OCI-LY7 (cell line): ENCODE measurements around the gene RIMBP2. TPM values are rescaled to one million over a fixed set of nuclear protein-coding genes. Genes with fewer than 3 reads are reported as not detected.

Experiments
- BruUV-seq: library from RNA; stranded (reverse); fragments of 400-500 nt; replicated peaks from 2 replicates; lab custom pipeline; 2021; lab: Mats Ljungman, UMichigan
- CTCF ChIA-PET: fragments of 300-600 bp; sonication (Branson Sonifier 250); formaldehyde crosslinking; loops from one replicate; lab custom pipeline; 2022; ENCODE audit warnings: antibody characterized with exemption; ENCODE audit not compliant: unreplicated experiment; lab: Charles Lee
- POLR2A ChIA-PET: fragments of 300-600 bp; sonication (Branson Sonifier 250); formaldehyde crosslinking; loops from one replicate; lab custom pipeline; 2022; ENCODE audit warnings: antibody characterized with exemption; lab: Charles Lee
- DNase-seq: peaks from one replicate; pipeline ENCODE4 v3.0.0-alpha.2; 2015; ENCODE audit warnings: low spot score
- H2AFZ ChIP-seq: fragments of 200-600 bp; sonication (generic), shearing (Covaris generic); 2 replicates; pipeline ENCODE4 v1.6.1; 2014; ENCODE audit warnings: mild to moderate bottlenecking, antibody characterized with exemption, low read length, moderate library complexity
- H3K27ac ChIP-seq: fragments of 200-600 bp; sonication (generic); 2 replicates; pipeline ENCODE4 v1.5.1; 2014; ENCODE audit warnings: mixed run types, low read depth, mild to moderate bottlenecking, moderate library complexity, low read length, inconsistent platforms; ENCODE audit not compliant: poor library complexity, severe bottlenecking
- H3K36me3 ChIP-seq: fragments of 200-600 bp; sonication (generic); 2 replicates; pipeline ENCODE4 v1.6.1; 2014; ENCODE audit warnings: mild to moderate bottlenecking, antibody characterized with exemption, low read length, moderate library complexity, mixed read lengths; ENCODE audit not compliant: insufficient read depth
- H3K4me1 ChIP-seq: fragments of 200-600 bp; sonication (generic); 2 replicates; pipeline ENCODE4 v1.5.1; 2014; ENCODE audit warnings: mild to moderate bottlenecking, low read length; ENCODE audit not compliant: insufficient read depth, poor library complexity, severe bottlenecking
- H3K4me2 ChIP-seq: fragments of 200-600 bp; sonication (generic); 2 replicates; pipeline ENCODE4 v1.6.1; 2014; ENCODE audit warnings: mild to moderate bottlenecking, low read length
- H3K4me3 ChIP-seq: fragments of 200-600 bp; sonication (generic); 2 replicates; pipeline ENCODE4 v1.5.1; 2014; ENCODE audit warnings: mild to moderate bottlenecking, low read depth, low read length; ENCODE audit not compliant: poor library complexity, severe bottlenecking
- H3K79me2 ChIP-seq: fragments of 200-600 bp; sonication (generic); 2 replicates; pipeline ENCODE4 v1.6.1; 2016; ENCODE audit warnings: low read depth, mild to moderate bottlenecking, low read length, moderate library complexity, mixed read lengths; ENCODE audit not compliant: insufficient read depth
- H3K9me2 ChIP-seq: fragments of 200-600 bp; sonication (generic); 2 replicates; pipeline ENCODE4 v1.6.1; 2016; ENCODE audit warnings: mild to moderate bottlenecking, low read length, mixed read lengths; ENCODE audit not compliant: insufficient read depth
- H3K9me3 ChIP-seq: fragments of 200-600 bp; sonication (generic); 2 replicates; pipeline ENCODE4 v1.6.1; 2014; ENCODE audit warnings: mild to moderate bottlenecking, mixed run types, low read length, mixed read lengths
- H4K20me1 ChIP-seq: fragments of 200-600 bp; sonication (generic); 2 replicates; pipeline ENCODE4 v1.6.1; 2014; ENCODE audit warnings: mild to moderate bottlenecking, antibody characterized with exemption, low read length, moderate library complexity, mixed read lengths; ENCODE audit not compliant: insufficient read depth
- EZH2phosphoT487 ChIP-seq: fragments of 200-600 bp; sonication (generic); IDR thresholded peaks from 2 replicates; pipeline ENCODE4 v1.6.1; 2018; ENCODE audit warnings: low read depth, borderline replicate concordance, mild to moderate bottlenecking, mixed run types, antibody characterized with exemption, low read length, moderate library complexity, mixed read lengths
- intact Hi-C: fragments of 100-400 bp; cut with micrococcal nuclease; formaldehyde crosslinking; loops from one replicate; pipeline ENCODE4 v1.10.0; 2022; ENCODE audit not compliant: unreplicated experiment
- total RNA-seq, 2 experiments: library from RNA; depleted of rRNA in 1 of 2; stranded (reverse); fragments of >200 nt in 1 of 2; shearing (Covaris generic) in 1 of 2; gene quantifications; 2 replicates each; pipeline ENCODE4 v1.2.3, GENCODE V29; 2014 to 2022
- TF ChIP-seq, protein P1 (sequence below): fragments of 200-600 bp; sonication (generic); conservative IDR thresholded peaks from 2 replicates; pipeline ENCODE4 v1.5.1; 2014; ENCODE audit warnings: mild to moderate bottlenecking, antibody characterized with exemption, low read length, moderate library complexity, mixed read lengths

RIMBP2 gene
- total RNA-seq, 2 experiments from 2014 or later, result not detected

- POLR2A ChIA-PET, result no interaction called here
- no peak for TF ChIP-seq EZH2phosphoT487
- TF ChIP-seq, protein P1, sequence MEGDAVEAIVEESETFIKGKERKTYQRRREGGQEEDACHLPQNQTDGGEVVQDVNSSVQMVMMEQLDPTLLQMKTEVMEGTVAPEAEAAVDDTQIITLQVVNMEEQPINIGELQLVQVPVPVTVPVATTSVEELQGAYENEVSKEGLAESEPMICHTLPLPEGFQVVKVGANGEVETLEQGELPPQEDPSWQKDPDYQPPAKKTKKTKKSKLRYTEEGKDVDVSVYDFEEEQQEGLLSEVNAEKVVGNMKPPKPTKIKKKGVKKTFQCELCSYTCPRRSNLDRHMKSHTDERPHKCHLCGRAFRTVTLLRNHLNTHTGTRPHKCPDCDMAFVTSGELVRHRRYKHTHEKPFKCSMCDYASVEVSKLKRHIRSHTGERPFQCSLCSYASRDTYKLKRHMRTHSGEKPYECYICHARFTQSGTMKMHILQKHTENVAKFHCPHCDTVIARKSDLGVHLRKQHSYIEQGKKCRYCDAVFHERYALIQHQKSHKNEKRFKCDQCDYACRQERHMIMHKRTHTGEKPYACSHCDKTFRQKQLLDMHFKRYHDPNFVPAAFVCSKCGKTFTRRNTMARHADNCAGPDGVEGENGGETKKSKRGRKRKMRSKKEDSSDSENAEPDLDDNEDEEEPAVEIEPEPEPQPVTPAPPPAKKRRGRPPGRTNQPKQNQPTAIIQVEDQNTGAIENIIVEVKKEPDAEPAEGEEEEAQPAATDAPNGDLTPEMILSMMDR, result no peak
- no peak overlapping the region for H3K4me2 ChIP-seq
These were observed 276.8 kb downstream of the RIMBP2 start for GRCh38 chr12:130439250-130439649.

GRCh38 chr12:130438711-130439110 lies 277.4 kb downstream of the RIMBP2 start:
- H3K27ac ChIP-seq, result no peak overlapping the region
- no peak overlapping the region for H2AFZ ChIP-seq
- H3K79me2 ChIP-seq, result no peaks in the 10 kb centered on the region
- H3K4me1 ChIP-seq, result no peaks in the 10 kb centered on the region
- CTCF ChIA-PET, result no interaction called here
- H3K4me2 ChIP-seq, result no peak overlapping the region
- BruUV-seq, result no TSS peak
- H4K20me1 ChIP-seq, result no peaks in the 10 kb centered on the region
- no peaks in the 10 kb centered on the region for H3K36me3 ChIP-seq
- intact Hi-C loops, result no loop called here
- TF ChIP-seq, protein P1, result no peak
- TF ChIP-seq EZH2phosphoT487, result no peak
- H3K4me3 ChIP-seq, result no peak overlapping the region
- H3K9me2 ChIP-seq, result no peaks in the 10 kb centered on the region
- H3K9me3 ChIP-seq, result no peaks in the 10 kb centered on the region
- DNase-seq, result no peak
- POLR2A ChIA-PET, result no interaction called here

More at GRCh38 chr12:130439250-130439649, 276.8 kb downstream of the RIMBP2 start:
- Histone ChIP-seq H3K4me3 (no peak overlapping the region), H4K20me1 (no peaks in the 10 kb centered on the region), H3K27ac (no peak overlapping the region), H3K4me1 (no peaks in the 10 kb centered on the region), H3K36me3 (no peaks in the 10 kb centered on the region), H2AFZ (no peak overlapping the region), H3K9me2 (no peaks in the 10 kb centered on the region), H3K79me2 (no peaks in the 10 kb centered on the region), H3K9me3 (no peaks in the 10 kb centered on the region)
- no peak for DNase-seq
- BruUV-seq, result no TSS peak
- intact Hi-C loops, result no loop called here
- CTCF ChIA-PET, result no interaction called here

DNA sequence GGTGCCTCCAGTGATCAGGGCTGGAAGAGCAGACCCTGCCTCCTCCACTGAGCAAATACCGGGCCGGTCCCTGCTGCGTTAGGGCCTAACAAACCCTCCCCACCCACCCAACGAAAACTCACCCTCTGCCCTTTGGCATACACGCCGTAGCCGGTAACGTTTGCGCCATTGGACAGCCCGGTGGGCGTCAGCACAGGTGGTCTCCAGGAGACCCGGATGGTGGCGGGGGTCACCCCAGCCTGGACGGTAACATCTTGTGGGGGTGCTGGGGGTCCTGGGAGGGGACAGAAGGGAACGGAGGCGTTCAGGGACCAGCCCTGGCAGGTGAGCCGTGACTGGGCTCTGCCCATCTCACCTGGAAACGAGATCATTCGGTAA lies 277.9 kb downstream of the RIMBP2 start:
- no TSS peak for BruUV-seq
- intact Hi-C loops, result no loop called here

More for the DNA sequence above, 277.9 kb downstream of the RIMBP2 start:
- Histone ChIP-seq H2AFZ (no peak overlapping the region), H3K79me2 (no peaks in the 10 kb centered on the region), H3K4me3 (no peak overlapping the region), H3K9me2 (no peaks in the 10 kb centered on the region), H3K36me3 (no peaks in the 10 kb centered on the region), H3K4me1 (no peaks in the 10 kb centered on the region), H3K27ac (no peak overlapping the region), H3K9me3 (no peaks in the 10 kb centered on the region), H3K4me2 (no peak overlapping the region), H4K20me1 (no peaks in the 10 kb centered on the region)
- TF ChIP-seq, protein P1, result no peak
- no peak for TF ChIP-seq EZH2phosphoT487
- POLR2A ChIA-PET, result no interaction called here
- no peak for DNase-seq
- CTCF ChIA-PET, result no interaction called here
